ENCODE results near the gene PTPRCAP. TPM values are rescaled to one million over a fixed set of nuclear protein-coding genes. Genes with fewer than 3 reads are reported as not detected.

Gene PTPRCAP
- total RNA-seq, 1 donor from 2014 or later, result 1.7 TPM

DNA sequence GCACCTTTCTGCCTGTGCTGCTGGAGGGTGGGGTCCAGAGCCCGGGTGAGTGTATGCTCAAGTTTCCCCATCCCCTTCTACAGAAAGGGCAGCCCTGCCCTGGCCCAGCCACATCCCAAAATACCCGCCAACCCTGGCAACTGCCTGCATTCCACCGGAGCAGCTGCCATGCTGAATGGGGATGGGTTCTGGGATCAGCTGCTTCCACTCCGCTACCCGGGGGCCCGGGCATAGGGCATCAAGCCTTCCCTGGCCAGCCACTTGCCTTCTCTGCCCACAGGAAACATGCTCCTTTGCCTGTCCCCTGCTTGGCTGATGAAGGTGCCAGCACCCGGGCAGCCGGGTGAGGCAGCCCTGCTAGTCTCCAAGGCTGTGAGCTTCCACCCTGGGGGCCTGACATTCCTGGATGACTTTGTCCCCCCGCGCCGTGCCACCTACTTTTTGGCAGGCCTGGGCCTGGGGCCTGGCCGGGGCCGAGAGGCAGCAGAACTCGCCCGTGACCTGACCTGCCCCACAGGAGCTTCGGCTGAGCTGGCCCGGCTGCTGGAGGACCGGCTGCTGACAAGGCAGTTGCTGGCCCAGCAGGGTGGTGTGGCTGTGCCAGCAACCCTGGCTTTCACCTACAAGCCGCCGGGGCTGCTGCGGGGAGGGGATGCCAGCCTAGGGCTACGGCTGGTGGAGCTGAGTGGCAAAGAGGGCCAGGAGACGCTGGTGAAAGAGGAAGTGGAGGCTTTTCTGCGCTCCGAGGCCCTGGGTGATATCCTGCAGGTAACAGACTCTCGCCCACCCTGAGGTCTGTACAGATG is 18.8 kb downstream of the PTPRCAP start:
- intact Hi-C loops (cut with DNase I), result no loop called here
- ATAC-seq (peak; percentile 43), DNase-seq (ENCODE audit: missing footprints) (no peak)

DNA sequence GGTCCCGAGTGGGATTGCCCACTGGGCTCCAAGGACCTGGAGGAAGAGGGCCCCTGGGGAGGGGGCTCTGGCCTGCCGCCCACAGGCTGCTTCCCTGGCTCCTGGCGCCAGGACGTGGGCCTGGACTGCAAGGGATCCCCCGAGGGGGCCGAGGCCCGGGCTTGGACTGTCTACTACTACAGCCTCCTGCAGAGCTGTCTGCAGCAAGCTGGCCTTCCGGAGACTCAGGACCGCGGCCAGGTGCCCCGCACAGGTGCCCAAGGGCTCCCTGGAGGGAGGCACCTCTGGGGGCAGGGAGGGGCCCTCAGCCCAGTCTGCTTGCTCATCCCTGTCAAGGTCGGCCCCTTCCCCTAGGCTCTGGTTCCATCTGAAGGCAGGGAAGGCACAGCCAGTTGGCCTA is 20.1 kb downstream of the PTPRCAP start:
- no peak for ATAC-seq
- intact Hi-C loops (cut with DNase I), result loop anchor here (2.0 kb wide), 1 partner anchor 15 kb away; no protein-coding TSS in a partner anchor
- DNase-seq (ENCODE audit: missing footprints), result no peak

DNA sequence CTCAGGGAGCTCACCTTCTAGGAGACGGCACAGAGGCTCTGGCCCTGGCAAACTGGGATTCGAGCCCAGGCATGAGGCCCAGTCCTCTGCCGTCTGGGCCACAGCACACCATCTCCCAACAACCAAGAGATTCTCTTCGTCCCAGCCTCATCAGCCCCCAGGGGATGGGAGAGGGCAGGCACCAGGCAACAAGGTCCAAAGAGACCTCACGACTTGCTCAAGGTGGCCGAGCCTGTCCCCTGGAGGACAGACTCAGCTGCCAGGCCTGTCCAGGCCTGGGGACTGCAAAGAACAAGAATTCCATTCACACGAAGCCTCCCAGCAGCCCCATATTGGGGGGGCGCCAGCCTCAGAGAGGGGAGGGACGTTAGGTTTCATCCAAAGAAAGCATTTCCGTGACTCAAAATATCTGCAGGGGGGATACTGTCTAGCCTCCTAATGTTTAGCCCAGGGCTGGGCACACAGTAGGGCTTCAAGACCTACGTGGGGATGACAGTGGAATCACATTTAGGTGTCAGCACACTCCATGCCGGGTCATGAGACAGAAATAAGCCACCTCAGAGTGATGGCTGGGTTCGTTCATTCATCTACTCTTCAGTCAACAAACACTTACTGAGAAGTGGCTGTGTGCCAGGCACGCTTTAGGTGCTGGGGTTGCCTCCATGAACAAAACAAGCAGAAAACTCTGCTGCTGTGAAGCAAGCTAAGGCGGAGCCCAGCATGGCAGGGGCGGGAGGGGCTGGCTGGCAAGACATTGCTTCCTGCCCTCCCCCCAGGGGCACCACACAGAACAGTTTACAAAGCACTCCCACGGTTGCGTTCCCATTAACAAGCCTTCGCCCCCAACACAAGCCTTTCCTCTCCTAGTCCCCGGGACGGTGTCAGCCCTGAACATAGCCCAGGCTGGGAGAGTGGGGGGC is 20.8 kb downstream of the PTPRCAP start:
- no peak for DNase-seq (ENCODE audit: missing footprints)
- no peak for ATAC-seq
- intact Hi-C loops (cut with DNase I), result loop anchor here (2.0 kb wide), 1 partner anchor 14 kb away; no protein-coding TSS in a partner anchor

DNA sequence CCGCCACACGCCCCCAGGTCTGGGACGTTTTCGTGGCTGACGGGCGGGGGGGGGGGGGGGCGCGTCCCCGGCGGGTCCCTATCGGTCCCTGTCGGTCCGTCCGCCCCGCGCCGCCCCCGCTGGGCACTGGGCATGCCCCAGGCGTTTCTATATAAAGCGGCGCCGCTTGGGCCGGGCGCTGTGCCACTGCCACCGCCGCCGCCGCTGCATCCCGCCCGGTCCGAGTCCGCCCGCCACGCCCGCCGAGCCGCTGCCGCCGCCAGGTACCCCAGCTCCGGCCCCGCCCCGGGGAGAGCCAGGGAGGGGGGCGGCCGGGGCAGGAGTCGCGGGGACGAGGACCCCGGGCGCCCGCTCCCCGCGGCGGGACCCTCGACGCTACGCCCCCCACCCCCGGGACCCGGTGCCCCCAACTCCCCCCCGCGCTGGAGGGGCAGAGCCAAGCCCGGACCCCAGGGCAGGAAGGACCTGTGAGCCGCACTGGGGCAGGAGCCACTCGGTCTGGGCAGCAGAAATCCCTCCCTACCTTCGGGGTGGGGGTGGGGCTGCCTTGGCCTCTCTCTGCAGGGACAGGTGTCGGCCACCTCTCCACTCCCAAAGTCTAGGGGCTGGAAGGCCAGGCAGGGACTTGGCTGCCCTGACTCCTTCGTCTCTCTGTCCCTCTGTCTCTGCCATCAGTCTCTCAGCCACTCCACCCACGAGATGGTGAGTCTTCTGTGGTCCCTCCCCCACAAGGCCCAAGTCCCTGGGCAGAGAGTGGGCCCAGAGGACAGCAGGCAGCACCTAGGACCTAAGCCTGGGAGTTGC is 21.8 kb downstream of the PTPRCAP start, which contains the start of gene CARNS1:
Gene CARNS1 (plus strand): TSS at position 178 of the 804 bp plus-strand sequence. CDS start 522 bp downstream, at position 700.
- DNase-seq (ENCODE audit: missing footprints) (no peak), ATAC-seq (no peak)
- intact Hi-C loops (cut with DNase I), result loop anchor here (2.0 kb wide), 1 partner anchor 13 kb away; no protein-coding TSS in a partner anchor

DNA sequence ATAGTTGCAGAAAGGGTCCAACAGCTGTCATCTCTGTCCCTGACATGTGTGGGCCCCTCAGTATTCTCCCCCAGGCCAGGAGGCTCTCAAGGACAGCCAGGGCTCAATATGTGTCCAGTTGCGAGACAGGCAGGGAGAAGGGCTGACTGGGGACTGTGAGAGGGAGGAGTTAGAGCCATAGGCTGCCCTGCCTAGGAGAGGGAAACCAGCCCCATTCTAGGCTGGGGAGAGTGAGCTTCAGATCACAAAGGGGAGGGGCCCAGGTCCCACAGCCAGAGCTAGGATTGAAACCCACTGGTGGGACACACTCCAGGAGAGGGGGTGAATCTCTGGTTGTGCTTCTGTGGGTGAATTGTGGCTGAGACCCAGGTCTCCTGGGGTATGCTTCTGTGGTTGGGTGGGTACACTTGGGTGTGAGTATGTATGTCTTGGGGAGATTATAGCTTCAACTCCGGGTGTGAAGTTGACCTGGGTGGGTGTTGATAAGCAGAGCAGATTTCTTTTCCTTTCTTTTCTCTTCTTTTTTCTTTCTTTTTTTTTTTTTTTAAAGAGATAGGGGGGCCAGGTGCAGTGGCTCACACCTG is 24.1 kb downstream of the PTPRCAP start:
- no peak for ATAC-seq
- intact Hi-C loops (cut with DNase I), result no loop called here
- DNase-seq (ENCODE audit: missing footprints), result no peak

DNA sequence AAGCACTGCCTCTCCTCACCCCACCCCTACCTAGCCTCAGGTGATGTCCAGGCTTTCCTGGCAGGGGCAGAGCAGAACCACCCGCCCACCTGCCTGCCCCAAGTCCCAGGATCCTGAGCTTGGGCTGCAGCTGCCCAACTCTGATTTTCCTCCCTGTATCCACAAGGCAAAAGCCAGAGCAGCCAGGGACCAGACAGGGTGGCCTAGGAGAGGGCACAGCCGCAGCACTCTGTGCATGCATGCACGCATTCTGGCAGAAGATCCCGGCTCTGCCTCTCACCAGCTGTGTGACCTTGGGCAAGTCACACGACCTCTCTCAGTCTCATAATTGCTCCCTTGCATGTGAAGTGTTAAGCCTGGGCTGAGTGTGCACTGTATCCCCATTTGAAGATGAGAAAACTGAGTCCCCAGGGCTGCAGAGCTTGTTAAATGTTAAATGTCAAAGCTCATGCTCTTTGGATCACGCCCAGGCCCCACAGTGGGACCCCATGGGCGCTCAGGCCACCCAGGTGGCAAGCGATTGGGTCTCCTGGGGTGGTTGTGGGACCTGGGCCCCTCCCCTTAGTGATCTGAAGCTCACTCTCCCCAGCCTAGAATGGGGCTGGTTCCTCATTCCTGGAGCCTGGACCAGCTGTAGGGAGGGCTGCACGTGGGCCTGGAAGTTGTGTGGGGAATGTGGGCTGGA is 24.8 kb downstream of the PTPRCAP start:
- intact Hi-C loops (cut with DNase I), result no loop called here
- DNase-seq (ENCODE audit: missing footprints), result no peak
- no peak for ATAC-seq

DNA sequence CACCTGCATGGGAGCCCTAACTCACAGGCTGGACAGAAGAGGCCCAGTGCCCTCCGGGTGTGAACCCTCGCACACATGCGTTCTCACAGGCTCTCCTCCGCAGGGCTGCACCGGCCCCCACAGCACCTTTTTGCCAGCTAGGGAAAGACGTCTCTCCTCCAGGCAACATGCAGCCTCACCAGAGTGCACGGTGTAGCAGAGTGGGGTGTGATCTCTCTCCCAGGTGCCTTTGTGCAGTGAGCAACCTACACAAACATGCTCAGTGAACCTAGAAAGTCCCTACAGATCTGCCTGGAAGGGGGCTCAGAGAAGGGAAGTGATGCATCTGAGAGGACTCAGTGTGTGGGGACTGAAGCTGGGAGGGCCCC is 25.7 kb downstream of the PTPRCAP start:
- DNase-seq (ENCODE audit: missing footprints), result no peak
- intact Hi-C loops (cut with DNase I), result no loop called here
- ATAC-seq, result no peak

DNA sequence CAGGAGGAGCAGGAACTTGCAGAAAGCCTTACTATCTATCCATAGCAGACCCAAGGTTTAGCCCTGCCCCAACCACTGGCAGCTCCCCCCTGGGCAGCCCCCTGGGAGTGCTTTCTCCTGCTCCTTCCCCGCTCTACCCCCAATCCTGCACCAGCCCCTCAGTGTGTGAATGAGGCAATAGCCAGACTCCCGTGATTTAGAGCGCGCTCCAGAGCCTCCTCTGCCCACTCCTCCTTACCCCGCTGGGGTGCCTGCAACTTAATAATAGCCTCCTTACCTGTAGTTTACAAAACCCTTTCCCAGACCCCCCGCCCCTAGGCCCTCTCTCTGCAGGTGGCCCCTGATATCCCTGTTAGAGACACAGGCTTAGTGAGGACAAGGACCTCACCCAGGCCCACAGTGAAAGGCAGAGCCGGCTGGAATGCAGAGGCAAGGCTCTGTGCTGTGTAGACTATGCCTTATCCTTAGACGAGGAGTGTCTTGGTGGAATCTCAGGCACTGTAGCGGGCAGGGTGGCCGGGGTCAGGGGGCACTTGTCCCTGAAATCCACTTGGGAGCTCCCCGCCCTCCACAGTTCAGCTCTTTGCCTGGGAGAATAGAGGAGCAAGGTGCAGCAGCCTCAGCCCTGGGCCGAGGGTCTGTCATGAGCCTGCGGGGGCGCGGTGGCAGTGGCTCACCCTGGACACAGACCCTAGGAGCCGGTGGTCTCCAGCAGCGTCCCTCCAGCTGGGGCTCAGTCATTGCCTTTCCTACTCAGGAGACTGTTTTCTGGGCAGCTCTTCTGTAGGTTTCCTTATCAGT is 26.3 kb downstream of the PTPRCAP start:
- DNase-seq (ENCODE audit: missing footprints) (no peak), ATAC-seq (no peak)
- intact Hi-C loops (cut with DNase I), result no loop called here

DNA sequence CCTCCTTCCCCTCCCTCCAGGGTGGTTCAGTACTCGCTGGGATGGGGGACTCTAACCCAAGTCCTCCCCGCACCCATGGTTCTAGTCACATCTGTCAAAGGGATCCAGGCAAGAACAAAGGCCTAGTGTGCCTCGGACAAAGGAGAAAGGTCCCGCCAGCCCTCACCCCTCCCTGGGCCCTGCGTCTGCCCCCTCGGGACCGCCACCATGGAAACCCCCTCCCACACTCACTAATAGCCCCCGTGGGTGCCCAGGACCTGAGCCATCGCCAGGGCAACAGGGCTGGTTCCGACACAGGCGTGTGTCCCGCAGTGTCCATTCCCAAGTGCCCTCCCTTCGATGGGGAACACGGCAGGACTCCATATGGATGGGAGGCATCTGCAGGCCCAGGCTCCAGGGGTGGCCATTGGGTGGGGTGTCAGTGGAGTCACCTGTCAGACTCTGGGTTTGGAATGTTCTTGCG is 27.1 kb downstream of the PTPRCAP start:
- ATAC-seq (no peak), DNase-seq (ENCODE audit: missing footprints) (no peak)
- intact Hi-C loops (cut with DNase I), result no loop called here

DNA sequence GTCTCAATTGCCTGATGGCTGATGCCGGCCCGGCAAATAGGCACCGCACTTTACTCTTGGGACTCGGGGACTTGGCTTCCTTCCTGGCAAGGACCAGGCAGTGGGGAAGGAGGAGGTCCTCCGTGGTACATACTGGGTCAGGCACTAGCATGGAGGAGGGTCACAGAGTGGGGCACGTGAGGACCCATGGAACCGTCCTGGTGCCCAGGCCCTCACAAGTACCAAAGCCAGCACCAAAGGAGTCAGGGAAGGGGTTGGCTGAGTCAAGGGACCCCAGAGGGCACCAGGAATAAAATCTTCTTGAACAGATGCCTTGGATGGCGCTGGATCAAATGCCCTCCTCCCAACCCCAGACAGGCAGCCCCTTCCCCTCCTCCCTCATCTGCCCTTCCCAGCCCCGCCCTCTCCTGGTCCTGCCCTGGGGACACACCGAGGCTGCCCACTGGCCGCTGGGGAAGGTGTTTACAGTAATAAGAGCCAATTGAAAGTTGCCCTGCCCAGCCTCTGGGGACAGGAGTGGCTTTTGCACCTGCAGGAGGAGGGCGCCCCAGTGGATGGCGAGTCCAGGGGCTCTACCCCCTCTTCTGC is 27.6 kb downstream of the PTPRCAP start:
- intact Hi-C loops (cut with DNase I), result no loop called here
- no peak for ATAC-seq

DNA sequence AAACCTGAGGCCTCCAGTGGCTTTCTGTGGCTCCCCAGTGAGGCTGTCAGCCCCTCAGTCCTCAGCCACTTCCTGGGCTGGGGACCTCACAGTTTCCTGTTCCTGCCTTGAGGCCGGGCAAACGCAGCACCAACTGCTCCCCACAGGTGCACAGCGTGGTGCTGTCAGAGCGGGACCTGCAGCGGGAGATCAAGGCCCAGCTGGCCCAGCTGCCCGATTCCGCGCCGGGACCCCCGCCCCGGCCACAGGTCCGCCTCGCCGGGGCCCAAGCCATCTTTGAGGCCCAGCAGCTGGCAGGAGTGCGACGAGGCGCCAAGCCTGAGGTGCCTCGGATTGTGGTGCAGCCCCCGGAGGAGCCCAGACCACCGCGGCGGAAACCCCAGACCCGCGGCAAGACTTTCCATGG is 28.2 kb downstream of the PTPRCAP start:
- intact Hi-C loops (cut with DNase I), result no loop called here

More for the DNA sequence above, 27.6 kb downstream of the PTPRCAP start:
- DNase-seq (ENCODE audit: missing footprints), result no peak

DNA sequence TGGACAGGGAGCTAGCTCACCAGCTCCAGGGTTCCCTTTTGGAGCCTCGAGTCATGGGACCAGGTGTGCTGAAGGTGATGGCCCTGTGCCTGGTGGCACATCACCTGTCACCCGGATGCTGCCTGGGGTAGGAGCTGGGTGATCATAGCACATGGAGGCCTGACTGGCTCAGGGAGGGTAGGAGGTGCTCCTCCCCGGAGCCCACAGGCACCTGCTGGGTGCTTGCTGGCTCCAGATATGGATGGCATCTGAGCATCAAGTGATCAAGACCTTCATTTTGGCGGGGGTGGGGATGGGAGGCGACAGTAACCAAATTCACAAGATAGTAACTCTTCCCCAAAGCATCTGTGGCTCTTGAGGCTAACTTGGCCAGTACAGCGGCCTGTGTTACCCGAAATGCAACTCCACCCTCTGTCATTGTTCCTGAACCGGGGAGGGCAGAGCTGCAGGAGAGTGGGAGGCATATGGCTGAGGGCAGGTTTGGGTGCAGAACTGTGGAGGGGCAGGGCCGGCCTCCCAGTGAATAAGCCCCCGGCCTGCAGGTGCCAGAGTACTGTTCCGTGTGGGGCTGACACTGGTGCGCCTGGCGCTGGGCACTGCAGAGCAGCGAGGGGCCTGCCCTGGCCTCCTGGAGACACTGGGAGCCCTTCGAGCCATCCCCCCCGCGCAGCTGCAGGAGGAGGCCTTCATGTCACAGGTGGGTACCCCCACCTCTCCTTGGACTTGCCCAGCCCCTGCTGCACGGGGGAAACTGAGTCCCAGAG is 28.9 kb downstream of the PTPRCAP start:
- DNase-seq (ENCODE audit: missing footprints) (no peak), ATAC-seq (no peak)
- intact Hi-C loops (cut with DNase I), result no loop called here

More for the DNA sequence above, 28.2 kb downstream of the PTPRCAP start:
- DNase-seq (ENCODE audit: missing footprints) (no peak), ATAC-seq (no peak)

DNA sequence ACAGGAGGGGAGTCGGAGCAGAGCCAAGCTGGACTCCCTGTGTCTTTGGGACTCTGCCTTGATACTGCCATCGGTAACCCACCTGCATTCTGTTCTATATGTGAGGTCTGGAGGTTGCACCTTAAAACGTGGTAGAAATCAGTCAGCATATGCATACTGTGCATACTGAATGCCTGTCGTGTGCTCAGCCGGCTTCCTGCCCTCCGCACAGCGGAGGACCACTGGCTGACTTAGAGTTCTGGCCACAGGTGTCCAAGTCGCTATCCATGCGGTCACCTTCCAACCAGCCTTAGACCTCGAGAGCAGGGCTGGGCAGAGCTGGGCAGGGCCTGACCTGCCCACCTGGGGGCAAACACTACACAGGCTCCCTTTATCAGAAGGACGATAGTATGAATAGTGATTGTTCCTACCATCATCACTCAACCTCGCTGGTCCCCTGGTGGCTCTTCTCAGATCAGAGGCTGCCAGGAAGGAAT is 29.8 kb downstream of the PTPRCAP start:
- ATAC-seq, result no peak
- intact Hi-C loops (cut with DNase I), result no loop called here
- no peak for DNase-seq (ENCODE audit: missing footprints)

DNA sequence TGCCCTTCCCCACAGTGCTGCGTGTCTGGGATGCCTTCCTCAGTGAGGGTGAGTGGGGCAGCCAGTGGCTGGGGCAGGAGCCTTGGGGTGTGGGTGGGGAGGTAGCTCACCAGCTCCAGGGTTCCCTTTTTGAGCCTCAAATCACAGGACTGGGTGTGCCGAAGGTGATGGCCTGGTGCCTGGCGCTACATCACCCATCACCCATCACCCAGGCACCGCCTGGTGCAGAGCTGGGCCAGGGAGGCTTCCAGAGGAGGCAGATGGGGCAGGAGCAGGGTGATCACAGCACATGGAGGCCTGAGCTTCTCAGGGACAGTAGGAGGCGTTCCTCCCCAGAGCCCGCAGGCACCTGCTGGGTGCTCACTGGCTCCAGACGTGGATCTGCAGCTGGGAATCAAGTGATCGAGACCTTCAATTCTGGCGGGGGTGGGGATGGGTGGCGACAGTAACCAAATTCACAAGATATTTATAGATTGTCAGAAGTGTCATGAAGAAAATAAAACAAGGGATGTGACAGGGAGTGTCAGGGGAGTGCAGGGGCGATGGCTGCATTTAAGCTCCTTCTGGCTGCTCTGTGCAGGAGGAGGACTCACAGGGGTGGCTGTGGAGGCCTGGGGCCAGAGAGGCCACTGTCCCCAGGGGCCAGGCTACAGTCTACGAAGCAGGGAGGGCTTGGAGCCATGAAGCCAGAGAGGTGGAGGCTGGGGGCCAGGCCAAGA is 30.4 kb downstream of the PTPRCAP start:
- DNase-seq (ENCODE audit: missing footprints), result no peak
- intact Hi-C loops (cut with DNase I), result no loop called here
- no peak for ATAC-seq

DNA sequence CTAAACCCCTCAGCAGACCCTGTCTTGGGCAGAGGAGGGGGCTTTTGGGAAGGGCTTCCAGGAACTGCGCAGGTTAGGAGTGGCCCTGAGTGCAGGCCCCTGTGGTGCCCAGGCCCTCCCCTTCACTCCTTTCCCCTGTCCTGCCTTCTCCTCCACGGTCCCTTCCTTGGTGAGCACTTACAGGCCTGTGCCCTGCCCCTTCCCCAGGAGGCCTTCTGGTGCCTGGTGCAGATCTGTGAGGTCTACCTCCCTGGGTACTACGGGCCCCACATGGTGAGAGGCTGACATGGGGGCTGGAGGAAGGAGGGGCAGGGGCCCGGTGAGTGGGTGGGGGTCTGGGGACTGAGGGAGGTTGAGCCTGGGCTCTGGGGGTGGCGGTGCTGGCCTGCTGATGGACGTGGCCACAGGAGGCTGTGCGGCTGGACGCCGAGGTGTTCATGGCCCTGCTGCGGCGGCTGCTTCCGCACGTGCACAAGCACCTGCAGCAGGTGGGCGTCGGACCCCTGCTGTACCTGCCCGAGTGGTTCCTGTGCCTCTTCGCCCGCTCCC is 31.0 kb downstream of the PTPRCAP start:
- intact Hi-C loops (cut with DNase I), result no loop called here
- no peak for DNase-seq (ENCODE audit: missing footprints)
- no peak for ATAC-seq

All from Right ventricle myocardium inferior (tissue), 1 donor.